Fibroblast of pulmonary artery (primary cell): Measurements from ENCODE around the gene ANO6.
A peak's percentile ranks its signal among the peaks of the same experiment; 100 is the strongest.

Experiments used
- DNase-seq: peaks from one replicate; pipeline ENCODE4 v3.0.0-alpha.2; 2010; ENCODE audit warnings: low read depth
- H3K4me3 ChIP-seq: replicated peaks from 2 replicates; pipeline ENCODE4 v1.5.1; 2011; ENCODE audit warnings: low read depth, mild to moderate bottlenecking, control low read depth, low read length, moderate library complexity
- CTCF ChIP-seq: IDR thresholded peaks from 2 replicates; pipeline ENCODE4 v1.5.1; 2011; ENCODE audit warnings: mild to moderate bottlenecking, control low read depth, low read length, inconsistent platforms; ENCODE audit errors: missing control alignments

Gene ANO6

GRCh38 chr12:45294906-45295305 is 79.0 kb downstream of the ANO6 start:
- no peak overlapping the region for H3K4me3 ChIP-seq
- no peak for DNase-seq
- no peak for TF ChIP-seq CTCF

GRCh38 chr12:45296046-45296586 is 80.2 kb downstream of the ANO6 start:
- DNase-seq, result no peak
- H3K4me3 ChIP-seq, result no peak overlapping the region
- TF ChIP-seq CTCF, result no peak

- no peak overlapping the region for H3K4me3 ChIP-seq
- TF ChIP-seq CTCF, result no peak
- no peak for DNase-seq
Measured at GRCh38 chr12:45298047-45298446, 82.2 kb downstream of the ANO6 start.

- TF ChIP-seq CTCF, result no peak
- peak; percentile 58 for DNase-seq
- H3K4me3 ChIP-seq, result no peak overlapping the region
Measured at GRCh38 chr12:45298721-45299692, 83.1 kb downstream of the ANO6 start.

GRCh38 chr12:45302621-45303369 is 86.9 kb downstream of the ANO6 start:
- DNase-seq, result no peak
- no peak for TF ChIP-seq CTCF
- H3K4me3 ChIP-seq, result no peak overlapping the region

- TF ChIP-seq CTCF, result no peak
- DNase-seq, result peak; percentile 39
- no peak overlapping the region for H3K4me3 ChIP-seq
Measured at GRCh38 chr12:45303945-45304344, 88.0 kb downstream of the ANO6 start.
